HepG2 (cell line): ENCODE results near the gene PDK2. TPM values are rescaled to one million over a fixed set of nuclear protein-coding genes. Genes with fewer than 3 reads are reported as not detected.

Experiments used
- FOSL1 ChIP-seq: sonication (generic); formaldehyde crosslinking; IDR thresholded peaks from 2 replicates; pipeline ENCODE4 v1.9.0; 2021; ENCODE audit warnings: missing genetic modification reagents, borderline replicate concordance
- KDM3A ChIP-seq: IDR thresholded peaks from 2 replicates; pipeline ENCODE4 v1.6.1; 2018; ENCODE audit warnings: low read depth, missing compliant biosample characterization
- MTA3 ChIP-seq: sonication (generic); formaldehyde crosslinking; IDR thresholded peaks from 2 replicates; pipeline ENCODE4 v1.4.0; 2020; ENCODE audit warnings: missing genetic modification reagents
- NFAT5 ChIP-seq: sonication (generic); formaldehyde crosslinking; IDR thresholded peaks from 2 replicates; pipeline ENCODE4 v1.4.0; 2020; ENCODE audit warnings: missing genetic modification reagents
- SNAPC2 ChIP-seq: sonication (generic); formaldehyde crosslinking; IDR thresholded peaks from 2 replicates; pipeline ENCODE4 v1.8.1; 2022; ENCODE audit warnings: mild to moderate bottlenecking, missing genetic modification reagents
- ZNF225 ChIP-seq: sonication (generic); formaldehyde crosslinking; IDR thresholded peaks from 2 replicates; pipeline ENCODE4 v1.4.0; 2020; ENCODE audit warnings: mild to moderate bottlenecking, missing genetic modification reagents
- ZNF501 ChIP-seq: sonication (generic); formaldehyde crosslinking; IDR thresholded peaks from 2 replicates; pipeline ENCODE4 v1.5.1; 2020; ENCODE audit warnings: mild to moderate bottlenecking, moderate library complexity, missing genetic modification reagents
- ZNF556 ChIP-seq: sonication (generic); formaldehyde crosslinking; IDR thresholded peaks from 2 replicates; pipeline ENCODE4 v1.4.0; 2020; ENCODE audit warnings: mild to moderate bottlenecking, missing genetic modification reagents, borderline replicate concordance
- ZNF564 ChIP-seq: sonication (generic); formaldehyde crosslinking; IDR thresholded peaks from 2 replicates; pipeline ENCODE4 v1.8.1; 2023; ENCODE audit warnings: mild to moderate bottlenecking, missing genetic modification reagents
- ZNF773 ChIP-seq: sonication (generic); formaldehyde crosslinking; IDR thresholded peaks from 2 replicates; pipeline ENCODE4 v1.4.0; 2020; ENCODE audit warnings: missing genetic modification reagents, borderline replicate concordance
- ZSCAN21 ChIP-seq: sonication (generic); formaldehyde crosslinking; IDR thresholded peaks from 2 replicates; pipeline ENCODE4 v1.8.0; 2022; ENCODE audit warnings: mild to moderate bottlenecking, missing genetic modification reagents, moderate library complexity, borderline replicate concordance
- ZSCAN30 ChIP-seq: sonication (generic); formaldehyde crosslinking; IDR thresholded peaks from 2 replicates; pipeline ENCODE4 v1.5.0; 2020; ENCODE audit warnings: mild to moderate bottlenecking, missing genetic modification reagents
- polyA plus RNA-seq, 8 experiments: library from polyadenylated mRNA; depleted of rRNA in 3 of 8; stranded (reverse) in 7 of 8; unstranded in 1 of 8; fragments of >200 nt; fragmentation: Illumina TruSeq in 4 of 8; extraction: Trizol in 4 of 8; gene quantifications; 2 replicates each; pipeline versions ENCODE4 v1.2.1 to v1.2.3, GENCODE V29; 2011 to 2016; ENCODE audit warnings: low read depth in 4 of 8, missing spikeins in 1 of 8, mixed read lengths in 1 of 8; ENCODE audit not compliant: insufficient read depth in 1 of 8
- total RNA-seq, 5 experiments: library from RNA; depleted of rRNA; stranded (reverse); fragments of >200 nt; fragmentation: Illumina TruSeq; extraction: Trizol; gene quantifications; 2 replicates each; pipeline ENCODE4 v1.2.3, GENCODE V29; 2016; ENCODE audit warnings: low read depth in 1 of 5
- TF ChIP-seq, protein P1 (sequence below): sonication (generic); formaldehyde crosslinking; IDR thresholded peaks from 2 replicates; pipeline ENCODE4 v1.5.0; 2020; ENCODE audit warnings: missing genetic modification reagents
- TF ChIP-seq, protein P2 (sequence below): sonication (generic); formaldehyde crosslinking; IDR thresholded peaks from 2 replicates; pipeline ENCODE4 v1.8.0; 2022; ENCODE audit warnings: mild to moderate bottlenecking, missing genetic modification reagents, moderate library complexity
- TF ChIP-seq, protein P3 (sequence below): sonication (generic); formaldehyde crosslinking; IDR thresholded peaks from 2 replicates; pipeline ENCODE4 v1.5.1; 2020; ENCODE audit warnings: missing genetic modification reagents, mild to moderate bottlenecking, borderline replicate concordance
- TF ChIP-seq, protein P4 (sequence below): sonication (generic); formaldehyde crosslinking; IDR thresholded peaks from 2 replicates; pipeline ENCODE4 v1.5.0; 2020; ENCODE audit warnings: mild to moderate bottlenecking, missing genetic modification reagents, borderline replicate concordance

PDK2 gene
- total and polyA plus RNA-seq, 2 of the 13 experiments (the other 11 are each of a cell fraction or from before 2014, with no cell fraction given) = 18.5 to 59.7 TPM

GRCh38 chr17:50087246-50087911 lies 7.8 kb upstream of the PDK2 start (continued):
- TF ChIP-seq, protein P1, sequence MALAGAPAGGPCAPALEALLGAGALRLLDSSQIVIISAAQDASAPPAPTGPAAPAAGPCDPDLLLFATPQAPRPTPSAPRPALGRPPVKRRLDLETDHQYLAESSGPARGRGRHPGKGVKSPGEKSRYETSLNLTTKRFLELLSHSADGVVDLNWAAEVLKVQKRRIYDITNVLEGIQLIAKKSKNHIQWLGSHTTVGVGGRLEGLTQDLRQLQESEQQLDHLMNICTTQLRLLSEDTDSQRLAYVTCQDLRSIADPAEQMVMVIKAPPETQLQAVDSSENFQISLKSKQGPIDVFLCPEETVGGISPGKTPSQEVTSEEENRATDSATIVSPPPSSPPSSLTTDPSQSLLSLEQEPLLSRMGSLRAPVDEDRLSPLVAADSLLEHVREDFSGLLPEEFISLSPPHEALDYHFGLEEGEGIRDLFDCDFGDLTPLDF (CRISPR knock-in tag) = no peak
- TF ChIP-seq ZNF556 (CRISPR knock-in tag) (no peak), NFAT5 (CRISPR knock-in tag) (no peak), FOSL1 (no peak), SNAPC2 (CRISPR knock-in tag) (no peak), ZNF564 (no peak), MTA3 (no peak), ZSCAN30 (CRISPR knock-in tag) (no peak), KDM3A (CRISPR knock-in tag) (0 out of 2 replicates have a peak, but pooled peaks have one; percentile 58), ZNF773 (CRISPR knock-in tag) (no peak), ZSCAN21 (CRISPR knock-in tag) (no peak), ZNF225 (CRISPR knock-in tag) (0 out of 2 replicates have a peak, but pooled peaks have one; percentile 70), ZNF501 (CRISPR knock-in tag) (peak; percentile 49)
- TF ChIP-seq, protein P2, sequence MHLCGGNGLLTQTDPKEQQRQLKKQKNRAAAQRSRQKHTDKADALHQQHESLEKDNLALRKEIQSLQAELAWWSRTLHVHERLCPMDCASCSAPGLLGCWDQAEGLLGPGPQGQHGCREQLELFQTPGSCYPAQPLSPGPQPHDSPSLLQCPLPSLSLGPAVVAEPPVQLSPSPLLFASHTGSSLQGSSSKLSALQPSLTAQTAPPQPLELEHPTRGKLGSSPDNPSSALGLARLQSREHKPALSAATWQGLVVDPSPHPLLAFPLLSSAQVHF = no peak
- TF ChIP-seq, protein P3, sequence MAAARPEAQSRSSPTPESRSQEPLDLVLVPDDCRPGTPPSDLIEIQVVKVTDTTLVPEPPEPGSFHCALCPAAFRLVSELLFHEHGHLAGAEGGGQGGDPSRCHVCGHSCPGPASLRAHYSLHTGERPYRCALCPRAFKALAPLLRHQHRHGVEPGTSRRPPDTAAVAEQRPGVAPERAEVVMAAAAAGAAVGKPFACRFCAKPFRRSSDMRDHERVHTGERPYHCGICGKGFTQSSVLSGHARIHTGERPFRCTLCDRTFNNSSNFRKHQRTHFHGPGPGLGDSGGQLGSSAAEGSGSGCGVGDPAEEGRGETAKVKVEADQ (CRISPR knock-in tag) = 0 out of 2 replicates have a peak, but pooled peaks have one; percentile 25
- TF ChIP-seq, protein P4, sequence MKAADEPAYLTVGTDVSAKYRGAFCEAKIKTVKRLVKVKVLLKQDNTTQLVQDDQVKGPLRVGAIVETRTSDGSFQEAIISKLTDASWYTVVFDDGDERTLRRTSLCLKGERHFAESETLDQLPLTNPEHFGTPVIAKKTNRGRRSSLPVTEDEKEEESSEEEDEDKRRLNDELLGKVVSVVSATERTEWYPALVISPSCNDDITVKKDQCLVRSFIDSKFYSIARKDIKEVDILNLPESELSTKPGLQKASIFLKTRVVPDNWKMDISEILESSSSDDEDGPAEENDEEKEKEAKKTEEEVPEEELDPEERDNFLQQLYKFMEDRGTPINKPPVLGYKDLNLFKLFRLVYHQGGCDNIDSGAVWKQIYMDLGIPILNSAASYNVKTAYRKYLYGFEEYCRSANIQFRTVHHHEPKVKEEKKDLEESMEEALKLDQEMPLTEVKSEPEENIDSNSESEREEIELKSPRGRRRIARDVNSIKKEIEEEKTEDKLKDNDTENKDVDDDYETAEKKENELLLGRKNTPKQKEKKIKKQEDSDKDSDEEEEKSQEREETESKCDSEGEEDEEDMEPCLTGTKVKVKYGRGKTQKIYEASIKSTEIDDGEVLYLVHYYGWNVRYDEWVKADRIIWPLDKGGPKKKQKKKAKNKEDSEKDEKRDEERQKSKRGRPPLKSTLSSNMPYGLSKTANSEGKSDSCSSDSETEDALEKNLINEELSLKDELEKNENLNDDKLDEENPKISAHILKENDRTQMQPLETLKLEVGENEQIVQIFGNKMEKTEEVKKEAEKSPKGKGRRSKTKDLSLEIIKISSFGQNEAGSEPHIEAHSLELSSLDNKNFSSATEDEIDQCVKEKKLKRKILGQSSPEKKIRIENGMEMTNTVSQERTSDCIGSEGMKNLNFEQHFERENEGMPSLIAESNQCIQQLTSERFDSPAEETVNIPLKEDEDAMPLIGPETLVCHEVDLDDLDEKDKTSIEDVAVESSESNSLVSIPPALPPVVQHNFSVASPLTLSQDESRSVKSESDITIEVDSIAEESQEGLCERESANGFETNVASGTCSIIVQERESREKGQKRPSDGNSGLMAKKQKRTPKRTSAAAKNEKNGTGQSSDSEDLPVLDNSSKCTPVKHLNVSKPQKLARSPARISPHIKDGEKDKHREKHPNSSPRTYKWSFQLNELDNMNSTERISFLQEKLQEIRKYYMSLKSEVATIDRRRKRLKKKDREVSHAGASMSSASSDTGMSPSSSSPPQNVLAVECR (CRISPR knock-in tag) = no peak
